IMR-90 (cell line): Measurements from ENCODE around the gene PIM3. TPM values are rescaled to one million over a fixed set of nuclear protein-coding genes. Genes with fewer than 3 reads are reported as not detected.

Experiments used
- ATAC-seq: fragments of 200-7000 bp; cut with Tn5 transposase; 2 replicates; pipeline ENCODE4 v1.9.1; 2020; ENCODE audit warnings: low read depth, mild to moderate bottlenecking, moderate library complexity
- BruUV-seq: library from RNA; stranded (reverse); fragments of 400-500 nt; replicated peaks from 2 replicates; lab custom pipeline; 2021; lab: Mats Ljungman, UMichigan
- CTCF ChIA-PET: fragments of 300-600 bp; formaldehyde crosslinking; extraction: SDS; loops from one replicate; lab custom pipeline; 2021; ENCODE audit warnings: antibody characterized with exemption; lab: Yijun Ruan, JAX
- POLR2A ChIA-PET: fragments of 300-600 bp; sonication (Branson Sonifier 250); formaldehyde crosslinking; loops from one replicate; lab custom pipeline; 2022; ENCODE audit warnings: antibody characterized with exemption; ENCODE audit not compliant: unreplicated experiment; lab: Charles Lee
- DNase-seq: peaks from one replicate; pipeline ENCODE4 v3.0.0; 2013
- H2AFZ ChIP-seq: replicated peaks from 2 replicates; pipeline ENCODE3; 2013; ENCODE audit warnings: low read length, mild to moderate bottlenecking; ENCODE audit not compliant: poor library complexity
- H2AK5ac ChIP-seq: 2 replicates; pipeline ENCODE4 v1.6.1; 2013; ENCODE audit warnings: low read depth, low read length, inconsistent platforms
- H2AK9ac ChIP-seq: replicated peaks from 2 replicates; pipeline ENCODE3; 2013; ENCODE audit warnings: mild to moderate bottlenecking, low read depth, low read length, moderate library complexity; ENCODE audit not compliant: poor library complexity
- H2BK120ac ChIP-seq: 2 replicates; pipeline ENCODE4 v1.6.1; 2013; ENCODE audit warnings: low read depth, low read length, inconsistent platforms
- H2BK15ac ChIP-seq: 3 replicates; pipeline ENCODE4 v1.6.1; 2013; ENCODE audit warnings: low read depth, low read length, inconsistent platforms
- H2BK20ac ChIP-seq: 2 replicates; pipeline ENCODE4 v1.6.1; 2013; ENCODE audit warnings: low read depth, mild to moderate bottlenecking, inconsistent platforms, low read length, moderate library complexity
- H2BK5ac ChIP-seq: 2 replicates; pipeline ENCODE4 v1.6.1; 2013; ENCODE audit warnings: mild to moderate bottlenecking, low read depth, low read length, inconsistent platforms; ENCODE audit not compliant: poor library complexity, severe bottlenecking
- H3K14ac ChIP-seq: replicated peaks from 2 replicates; pipeline ENCODE4 v1.6.1; 2013; ENCODE audit warnings: low read depth, low read length, inconsistent platforms
- H3K18ac ChIP-seq: 2 replicates; pipeline ENCODE4 v1.6.1; 2013; ENCODE audit warnings: low read depth, low read length, control low read depth
- H3K23ac ChIP-seq: 2 replicates; pipeline ENCODE4 v1.6.1; 2013; ENCODE audit warnings: low read depth, low read length, inconsistent platforms
- H3K27ac ChIP-seq: 2 replicates; pipeline ENCODE4 v1.5.1; 2013; ENCODE audit warnings: mild to moderate bottlenecking, control low read depth, low read length; ENCODE audit not compliant: insufficient read depth
- H3K27me3 ChIP-seq: 2 replicates; pipeline ENCODE4 v1.6.1; 2013; ENCODE audit warnings: low read length; ENCODE audit not compliant: control insufficient read depth, insufficient read depth
- H3K36me3 ChIP-seq: 2 replicates; pipeline ENCODE4 v1.6.1; 2013; ENCODE audit warnings: low read length, mixed read lengths; ENCODE audit not compliant: control insufficient read depth, insufficient read depth
- H3K4ac ChIP-seq: 2 replicates; pipeline ENCODE4 v1.6.1; 2013; ENCODE audit warnings: low read depth, low read length, inconsistent platforms
- H3K4me1 ChIP-seq: 2 replicates; pipeline ENCODE4 v1.6.1; 2013; ENCODE audit warnings: low read length, mixed read lengths; ENCODE audit not compliant: control insufficient read depth, insufficient read depth
- H3K4me2 ChIP-seq: 2 replicates; pipeline ENCODE4 v1.6.1; 2013; ENCODE audit warnings: low read depth, mild to moderate bottlenecking, control low read depth, low read length, moderate library complexity
- H3K4me3 ChIP-seq: 2 replicates; pipeline ENCODE4 v1.5.1; 2013; ENCODE audit warnings: low read depth, mild to moderate bottlenecking, control low read depth, low read length, moderate library complexity; ENCODE audit not compliant: insufficient read depth
- H3K56ac ChIP-seq: 2 replicates; pipeline ENCODE4 v1.6.1; 2013; ENCODE audit warnings: low read length, inconsistent platforms; ENCODE audit not compliant: insufficient read depth; ENCODE audit errors: extremely low read depth
- H3K79me1 ChIP-seq, 2 experiments: 2 replicates each; pipeline ENCODE4 v1.6.1; 2013; ENCODE audit warnings: low read length in 2 of 2, inconsistent platforms in 1 of 2, low read depth in 1 of 2
- H3K9ac ChIP-seq: 2 replicates; pipeline ENCODE4 v1.6.1; 2013; ENCODE audit warnings: low read depth, low read length, control low read depth
- H3K9me1 ChIP-seq: 2 replicates; pipeline ENCODE4 v1.6.1; 2013; ENCODE audit warnings: low read length, inconsistent platforms; ENCODE audit not compliant: insufficient read depth
- H3K9me3 ChIP-seq: 2 replicates; pipeline ENCODE4 v1.6.1; 2013; ENCODE audit warnings: low read length; ENCODE audit not compliant: control insufficient read depth, insufficient read depth
- H4K20me1 ChIP-seq: 2 replicates; pipeline ENCODE4 v1.6.1; 2013; ENCODE audit warnings: low read length, inconsistent platforms; ENCODE audit not compliant: insufficient read depth
- H4K5ac ChIP-seq: 2 replicates; pipeline ENCODE4 v1.6.1; 2013; ENCODE audit warnings: mild to moderate bottlenecking, low read depth, low read length, control low read depth
- H4K8ac ChIP-seq, 2 experiments: 2 replicates each; pipeline ENCODE4 v1.6.1; 2013; ENCODE audit warnings: low read depth in 2 of 2, low read length in 2 of 2, control low read depth in 1 of 2, inconsistent platforms in 1 of 2
- H4K91ac ChIP-seq: 2 replicates; pipeline ENCODE4 v1.6.1; 2013; ENCODE audit warnings: low read depth, low read length, inconsistent platforms; ENCODE audit not compliant: insufficient read depth
- BHLHE40 ChIP-seq: fragments of 150-350 bp; IDR thresholded peaks from 2 replicates; pipeline ENCODE4 v1.6.1; 2016; ENCODE audit warnings: mild to moderate bottlenecking, low read depth, low read length
- MXI1 ChIP-seq: IDR thresholded peaks from 2 replicates; pipeline ENCODE4 v1.6.1; 2012; ENCODE audit warnings: low read depth, mild to moderate bottlenecking, low read length, moderate library complexity, borderline replicate concordance
- WGBS, 2 experiments: methylation state at CpG; one replicate each; pipeline versions ENCODE4 v1.1.5 to v1.1.7; 2013; ENCODE audit warnings: missing lambda C conversion rate in 2 of 2; ENCODE audit not compliant: insufficient read length in 1 of 2; ENCODE audit errors: extremely low coverage in 2 of 2; 5-methylcytosine and 5-hydroxymethylcytosine counted together
- dilution Hi-C: fragments of 300-500 bp; cut with HindIII; formaldehyde crosslinking; loops from one replicate; pipeline ENCODE4 v1.14.3; 2018; ENCODE audit warnings: low sequenced_read_pairs; ENCODE audit not compliant: unreplicated experiment
- in situ Hi-C: fragments of 300-500 bp; cut with MboI; formaldehyde crosslinking; loops from 3 replicates; pipeline ENCODE4 v1.14.3; 2019; ENCODE audit warnings: low sequenced_read_pairs, inconsistent platforms, mixed read lengths
- intact Hi-C: fragments of 100-400 bp; cut with micrococcal nuclease; formaldehyde crosslinking; loops from 2 replicates; pipeline ENCODE4 v1.10.0; 2022
- polyA plus RNA-seq, 3 experiments: library from polyadenylated mRNA; depleted of rRNA; stranded (reverse); fragments of >200 nt; gene quantifications; 2 replicates each; pipeline ENCODE4 v1.2.3, GENCODE V29; 2012; ENCODE audit warnings: low replicate concordance in 1 of 3
- total RNA-seq: library from RNA; depleted of rRNA; stranded (reverse); fragments of >200 nt; gene quantifications from 2 replicates; pipeline ENCODE4 v1.2.3, GENCODE V29; 2012

Gene PIM3
- total and polyA plus RNA-seq, 2 of the 4 experiments (the other 2 are of a cell fraction): 8.6 to 24.7 TPM

GRCh38 chr22:49936973-49937757 lies 23.4 kb upstream of the PIM3 start:
- Histone ChIP-seq H3K4me2 (no peak overlapping the region), H4K91ac (0 out of 2 replicates have a peak overlapping the region, but pooled peaks have one; percentile 2), H3K27ac (no peak overlapping the region), H2AK9ac (peak overlapping the region; percentile 46), H2BK5ac (no peak overlapping the region), H3K27me3 (no peaks in the 10 kb centered on the region), H3K14ac (no peak overlapping the region), H3K56ac (no peak overlapping the region), H3K4me1 (peaks cover 14% of the 10 kb centered on the region), H3K4me3 (no peak overlapping the region), H4K20me1 (no peaks in the 10 kb centered on the region), H2BK120ac (no peak overlapping the region), H2AK5ac (peak overlapping the region; percentile 60), H3K4ac (peak overlapping the region; percentile 51), H3K9ac (no peak overlapping the region), H3K9me3 (no peaks in the 10 kb centered on the region), H3K79me1 (peaks cover 0 to 3% of the 10 kb centered on the region in 2 experiments; a peak in 1 of 4 replicates), H3K9me1 (no peaks in the 10 kb centered on the region), H4K5ac (no peak overlapping the region), H3K23ac (no peak overlapping the region), H2BK20ac (no peak overlapping the region), H3K36me3 (no peaks in the 10 kb centered on the region), H2AFZ (no peak overlapping the region), H3K18ac (no peak overlapping the region), H2BK15ac (peak overlapping the region; percentile 27; the same call in 1 of the 3 replicates), H4K8ac (no peak overlapping the region)
- dilution Hi-C loops: no loop called here
- intact Hi-C loops: no loop called here
- DNase-seq (no peak), ATAC-seq (no peak)
- ChIA-PET CTCF (interaction anchor here (1.0 kb wide), 1 partner anchor 93 kb away, joined by 3 read pairs; no protein-coding TSS in a partner anchor), POLR2A (no interaction called here)
- in situ Hi-C loops: no loop called here
- WGBS, 2 experiments: 65% methylated on average over 4 of the region's 21 CpGs; no CpG with 5 or more reads in 1 of the 2 experiments
- TF ChIP-seq BHLHE40: no peak
- TF ChIP-seq MXI1: no peak
- BruUV-seq: no TSS peak
